GM18502 (cell line): ENCODE data around the gene CUL7.
"Not testable (repeated sequence)": the region's sequence is repeated elsewhere in the genome, so short reads cannot be mapped to it uniquely, and the experiment has no call there.

Experiments used
- ATAC-seq: cut with Tn5 transposase; IDR thresholded peaks from one replicate; pipeline ENCODE4 v1.9.1; 2021; ENCODE audit warnings: mild to moderate bottlenecking; ENCODE audit not compliant: unreplicated experiment, poor library complexity

CUL7 gene

GRCh38 chr6:43053545-43054205 is at the start of gene CUL7:
Gene CUL7, minus strand, starts transcription at chr6:43053851. Its CDS starts 1,063 bp downstream, at chr6:43052788.
- ATAC-seq: peak; percentile 90

- ATAC-seq: no peak
Measured at GRCh38 chr6:43101497-43101896, 47.8 kb upstream of the CUL7 start.

- ATAC-seq: no peak
Measured at GRCh38 chr6:43097502-43097901, 43.9 kb upstream of the CUL7 start.

GRCh38 chr6:43097098-43097489 is 43.4 kb upstream of the CUL7 start:
- ATAC-seq: no peak

- no peak for ATAC-seq
Measured at GRCh38 chr6:43096451-43097097, 42.9 kb upstream of the CUL7 start.

GRCh38 chr6:43095939-43096338 is 42.3 kb upstream of the CUL7 start:
- no peak for ATAC-seq

- ATAC-seq: no peak
Measured at GRCh38 chr6:43093436-43094289, 40.0 kb upstream of the CUL7 start.

- ATAC-seq: no peak
Measured at GRCh38 chr6:43092635-43093034, 39.0 kb upstream of the CUL7 start.

- no peak for ATAC-seq
Measured at GRCh38 chr6:43091436-43091991, 37.9 kb upstream of the CUL7 start.

GRCh38 chr6:43091020-43091419 is 37.4 kb upstream of the CUL7 start:
- no peak for ATAC-seq

GRCh38 chr6:43090559-43090956 is 36.9 kb upstream of the CUL7 start:
- no peak for ATAC-seq

GRCh38 chr6:43089874-43090558 is 36.4 kb upstream of the CUL7 start:
- ATAC-seq: no peak

- ATAC-seq: no peak
Measured at GRCh38 chr6:43089467-43089866, 35.8 kb upstream of the CUL7 start.

- ATAC-seq: no peak
Measured at GRCh38 chr6:43088654-43089056, 35.0 kb upstream of the CUL7 start.

- no peak for ATAC-seq
Measured at GRCh38 chr6:43086022-43086658, 32.5 kb upstream of the CUL7 start.

GRCh38 chr6:43082806-43083655 is 29.4 kb upstream of the CUL7 start:
- ATAC-seq: no peak

GRCh38 chr6:43081922-43082321 is 28.3 kb upstream of the CUL7 start:
- not testable (repeated sequence) for ATAC-seq

- no peak for ATAC-seq
Measured at GRCh38 chr6:43081043-43081442, 27.4 kb upstream of the CUL7 start.

- ATAC-seq: no peak
Measured at GRCh38 chr6:43078691-43079090, 25.0 kb upstream of the CUL7 start.
